Uterus (tissue), 4 donors: ENCODE data around the gene DPP10. TPM values are rescaled to one million over a fixed set of nuclear protein-coding genes. Genes with fewer than 3 reads are reported as not detected.

ENCODE experiments used
- DNase-seq, 2 donors: peaks; one replicate each; pipeline ENCODE4 v3.0.0-alpha.2; 2019 to 2020
- H3K27ac ChIP-seq, 2 donors: fragments of 200-600 bp; sonication (generic); 1 replicate in 1 of 2; 2 replicates in 1 of 2; pipeline ENCODE4 v1.5.1; 2016 to 2018
- H3K27me3 ChIP-seq, 2 donors: fragments of 200-600 bp; sonication (generic); one replicate each; pipeline ENCODE4 v1.5.1; 2018 to 2019; ENCODE audit warnings: control low read depth in 1 of 2
- H3K36me3 ChIP-seq, 2 donors: fragments of 200-600 bp; sonication (generic); one replicate each; pipeline ENCODE4 v1.5.1; 2019; ENCODE audit warnings: control low read depth in 1 of 2
- H3K4me1 ChIP-seq, 2 donors: fragments of 200-600 bp; sonication (generic); one replicate each; pipeline ENCODE4 v1.5.1; 2018 to 2019; ENCODE audit warnings: control low read depth in 1 of 2
- H3K4me3 ChIP-seq, 2 donors: fragments of 200-600 bp; sonication (generic); 1 replicate in 1 of 2; 2 replicates in 1 of 2; pipeline ENCODE4 v1.5.1; 2018 to 2019; ENCODE audit warnings: mild to moderate bottlenecking in 1 of 2
- H3K9me3 ChIP-seq, 2 donors: fragments of 200-600 bp; sonication (generic); one replicate each; pipeline ENCODE4 v1.5.1; 2019; ENCODE audit warnings: control low read depth in 1 of 2
- CTCF ChIP-seq, 4 experiments: fragments of 200-600 bp in 2 of 4; fragments of 450-650 bp in 2 of 4; sonication (generic) in 2 of 4; IDR thresholded peaks; one replicate each; pipeline ENCODE4 v1.5.1; 2016 to 2019; ENCODE audit warnings: antibody characterized with exemption in 4 of 4, mild to moderate bottlenecking in 2 of 4, moderate library complexity in 1 of 4
- POLR2A ChIP-seq, 2 donors: fragments of 450-650 bp; IDR thresholded peaks; one replicate each; pipeline ENCODE4 v1.6.1; 2016; ENCODE audit warnings: antibody characterized with exemption in 2 of 2, mild to moderate bottlenecking in 1 of 2, moderate library complexity in 1 of 2
- intact Hi-C: fragments of 100-400 bp; cut with DNase I; formaldehyde crosslinking; loops from one replicate; pipeline ENCODE4 v1.15.1; 2023; ENCODE audit warnings: low total_unique reads
- total RNA-seq, 4 donors: library from RNA; depleted of rRNA in 3 of 4; stranded (reverse); fragments of >200 nt in 3 of 4; gene quantifications; one replicate each; pipeline versions ENCODE4 v1.1.0 to v1.2.4, GENCODE V29; 2014 to 2023
- donor health status: DM: yes; HTN: yes; CAD: no.

DPP10 gene
- total RNA-seq, 4 donors from 2014 or later = 33.0 TPM; not detected in 3

DNA sequence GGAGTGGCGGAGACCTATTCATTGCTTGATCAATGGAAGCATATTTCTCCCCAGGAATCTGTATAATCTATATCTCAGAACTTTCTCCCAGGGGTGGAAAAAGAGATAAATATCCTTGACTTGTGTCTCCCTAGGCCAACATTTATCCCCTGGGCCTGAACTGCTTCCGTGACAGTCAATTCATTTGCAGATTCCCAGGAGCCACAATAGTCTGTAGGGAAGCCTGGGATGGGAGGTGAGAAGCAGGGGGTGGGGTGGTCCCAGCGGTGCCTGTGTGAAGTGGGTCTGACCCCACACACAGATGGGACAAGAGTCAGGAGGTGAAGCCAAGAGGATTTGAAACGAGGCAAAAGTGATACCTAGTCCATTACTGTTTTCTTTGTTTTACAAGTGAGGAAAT, 166.8 kb downstream of the DPP10 start:
- no peaks in the 10 kb centered on the region for H3K4me1 ChIP-seq
- H3K36me3 ChIP-seq = no peaks in the 10 kb centered on the region
- no peaks in the 10 kb centered on the region for H3K27me3 ChIP-seq
- intact Hi-C loops = no loop called here
- no peak for DNase-seq
- H3K27ac ChIP-seq = no peak overlapping the region
- TF ChIP-seq CTCF (IDR thresholded peaks at IDR 0.05) (no peak), POLR2A (IDR thresholded peaks at IDR 0.05) (no peak)
- no peak overlapping the region for H3K4me3 ChIP-seq
- H3K9me3 ChIP-seq = no peaks in the 10 kb centered on the region

DNA sequence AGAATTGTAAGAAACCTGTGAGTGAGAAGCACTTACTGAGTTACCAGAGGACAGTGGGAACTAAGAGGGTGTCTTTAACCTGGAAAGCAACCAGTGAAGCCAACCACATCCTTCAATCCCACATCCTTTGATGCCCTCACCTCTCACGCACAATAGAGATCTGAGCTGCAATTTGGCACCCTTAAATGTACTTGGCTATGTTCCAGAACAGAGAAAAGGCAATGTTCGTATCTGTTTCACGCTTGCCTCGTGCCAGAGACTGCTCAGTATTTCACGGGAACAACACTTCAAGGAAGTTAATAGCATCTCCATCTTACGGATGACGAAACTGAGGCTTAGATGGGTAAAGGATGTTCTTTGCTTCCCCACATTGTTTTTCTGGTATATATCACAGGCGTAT, 167.4 kb downstream of the DPP10 start:
- TF ChIP-seq POLR2A (IDR thresholded peaks at IDR 0.05) (no peak), CTCF (IDR thresholded peaks at IDR 0.05) (no peak)
- no peaks in the 10 kb centered on the region for H3K9me3 ChIP-seq
- no peak overlapping the region for H3K4me3 ChIP-seq
- no peaks in the 10 kb centered on the region for H3K4me1 ChIP-seq
- H3K27ac ChIP-seq = no peak overlapping the region
- intact Hi-C loops = no loop called here
- no peak for DNase-seq
- no peaks in the 10 kb centered on the region for H3K36me3 ChIP-seq
- no peaks in the 10 kb centered on the region for H3K27me3 ChIP-seq

- no peaks in the 10 kb centered on the region for H3K36me3 ChIP-seq
- intact Hi-C loops = no loop called here
- DNase-seq = no peak
- no peaks in the 10 kb centered on the region for H3K27me3 ChIP-seq
- no peak overlapping the region for H3K27ac ChIP-seq
- no peaks in the 10 kb centered on the region for H3K9me3 ChIP-seq
- H3K4me3 ChIP-seq = no peak overlapping the region
- no peaks in the 10 kb centered on the region for H3K4me1 ChIP-seq
- TF ChIP-seq POLR2A (IDR thresholded peaks at IDR 0.05) (no peak), CTCF (IDR thresholded peaks at IDR 0.05) (no peak)
Measured at GRCh38 chr2:114610677-114611076, 168.2 kb downstream of the DPP10 start.

GRCh38 chr2:114614592-114614991, 172.2 kb downstream of the DPP10 start:
- DNase-seq = no peak
- intact Hi-C loops = no loop called here
- Histone ChIP-seq H3K9me3 (no peaks in the 10 kb centered on the region), H3K27me3 (no peaks in the 10 kb centered on the region), H3K4me1 (no peaks in the 10 kb centered on the region), H3K36me3 (no peaks in the 10 kb centered on the region), H3K27ac (no peak overlapping the region), H3K4me3 (no peak overlapping the region)
- no peak for TF ChIP-seq POLR2A (IDR thresholded peaks at IDR 0.05)
- no peak for TF ChIP-seq CTCF (IDR thresholded peaks at IDR 0.05)

DNA sequence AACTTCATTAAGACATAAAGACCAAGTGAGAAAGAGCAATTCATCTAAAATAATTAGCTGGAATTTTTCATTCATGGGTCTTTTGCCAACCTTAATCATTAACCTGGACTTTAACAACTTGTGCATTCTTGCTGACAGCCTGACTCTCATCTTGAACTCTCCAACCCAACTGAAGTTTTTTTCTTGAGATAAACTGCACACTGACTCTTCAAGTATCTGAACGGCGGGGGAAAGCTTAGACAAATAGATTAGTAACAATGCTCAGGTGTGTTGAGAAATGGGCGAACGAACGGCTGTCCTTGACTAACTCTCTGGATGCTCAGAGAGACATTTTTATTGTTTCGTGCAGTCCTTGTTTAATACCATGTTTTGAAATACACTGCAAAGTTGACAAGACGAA, 186.0 kb downstream of the DPP10 start:
- no peak for DNase-seq
- H3K9me3 ChIP-seq = no peaks in the 10 kb centered on the region
- H3K36me3 ChIP-seq = no peaks in the 10 kb centered on the region
- H3K4me1 ChIP-seq = no peaks in the 10 kb centered on the region
- no peak overlapping the region for H3K27ac ChIP-seq
- intact Hi-C loops = no loop called here
- H3K4me3 ChIP-seq = no peak overlapping the region
- no peaks in the 10 kb centered on the region for H3K27me3 ChIP-seq
- no peak for TF ChIP-seq CTCF (IDR thresholded peaks at IDR 0.05)
- TF ChIP-seq POLR2A (IDR thresholded peaks at IDR 0.05) = no peak
